NCI-H2081 treated with DMSO at 0.1 percent for 48 hours (cell line): ENCODE measurements around the gene OR2A7.
"Not testable (repeated sequence)": the region's sequence is repeated elsewhere in the genome, so short reads cannot be mapped to it uniquely, and the experiment has no call there.

Source experiments
- DNase-seq: peaks from one replicate; lab custom pipeline; 2025; lab: John Stamatoyannopoulos, UW

The OR2A7 gene

DNA sequence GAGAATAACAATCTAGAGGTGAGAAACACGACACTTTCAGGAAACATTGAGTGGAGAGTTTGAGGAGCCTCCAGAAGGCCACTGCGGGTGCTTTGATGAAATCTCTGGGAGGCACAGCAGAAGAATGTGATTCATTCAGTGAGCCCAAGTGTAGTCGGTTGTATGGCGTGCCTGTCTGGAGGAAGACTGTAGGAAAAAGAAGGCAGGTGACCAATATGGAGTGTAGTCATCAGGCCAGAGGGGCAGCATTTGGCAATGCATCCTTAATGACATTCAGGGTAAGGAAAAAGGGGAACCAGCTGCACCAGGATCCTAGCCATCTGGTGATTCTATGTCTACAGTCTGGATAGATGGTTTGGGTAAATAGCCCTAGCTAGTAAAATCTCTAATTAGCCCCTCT, 12.3 kb downstream of the OR2A7 start:
- DNase-seq: not testable (repeated sequence)

- not testable (repeated sequence) for DNase-seq
Measured at GRCh38 chr7:144247674-144248330, 16.8 kb downstream of the OR2A7 start.

- DNase-seq: not testable (repeated sequence)
Measured at GRCh38 chr7:144246967-144247366, 17.6 kb downstream of the OR2A7 start.

DNA sequence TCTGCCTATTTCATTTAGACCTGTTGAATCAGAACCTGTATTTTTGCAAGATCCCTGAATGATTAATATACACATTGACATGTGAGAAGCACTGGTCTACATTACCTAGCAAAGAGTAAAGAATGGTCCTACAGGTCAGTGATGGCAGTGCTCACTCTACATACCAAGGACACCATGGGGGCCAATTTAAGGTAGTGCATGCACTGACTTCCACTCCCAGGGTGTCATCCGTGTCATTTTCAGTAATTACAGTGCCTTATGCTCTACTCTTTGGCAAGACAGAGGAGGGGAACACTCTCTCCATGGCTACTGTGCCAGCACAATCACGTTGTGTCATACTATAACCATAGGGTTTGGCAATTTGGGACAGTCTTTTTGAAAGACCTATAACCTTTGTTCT, 19.2 kb downstream of the OR2A7 start:
- not testable (repeated sequence) for DNase-seq

DNA sequence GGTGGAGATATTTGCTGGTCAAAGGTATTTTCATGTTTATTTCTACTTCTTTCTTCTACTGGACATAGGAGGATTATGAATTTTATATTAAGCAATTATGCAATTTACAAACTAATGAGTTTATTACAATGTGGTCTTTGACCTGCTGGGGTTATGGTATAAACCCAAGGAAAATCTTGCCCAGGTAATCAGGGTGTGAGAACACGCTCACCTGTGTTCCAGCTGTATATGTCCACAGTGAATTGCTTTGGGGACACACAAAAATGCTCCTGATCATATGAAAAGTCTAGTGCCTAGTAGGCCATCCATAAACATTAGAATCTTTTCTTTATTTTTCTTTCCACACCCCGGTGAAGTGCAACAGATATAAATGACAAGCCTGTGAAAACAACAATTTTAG, 25.2 kb downstream of the OR2A7 start, which contains the start of gene OR2A42:
OR2A42 (minus strand) TSS at position 241 of the 400 bp plus-strand sequence. CDS start 6,762 bp downstream, outside the sequence.
- DNase-seq: not testable (repeated sequence)

- not testable (repeated sequence) for DNase-seq
Measured at GRCh38 chr7:144238530-144239082, 26.0 kb downstream of the OR2A7 start.

GRCh38 chr7:144233039-144233438, 31.6 kb downstream of the OR2A7 start:
- not testable (repeated sequence) for DNase-seq

DNA sequence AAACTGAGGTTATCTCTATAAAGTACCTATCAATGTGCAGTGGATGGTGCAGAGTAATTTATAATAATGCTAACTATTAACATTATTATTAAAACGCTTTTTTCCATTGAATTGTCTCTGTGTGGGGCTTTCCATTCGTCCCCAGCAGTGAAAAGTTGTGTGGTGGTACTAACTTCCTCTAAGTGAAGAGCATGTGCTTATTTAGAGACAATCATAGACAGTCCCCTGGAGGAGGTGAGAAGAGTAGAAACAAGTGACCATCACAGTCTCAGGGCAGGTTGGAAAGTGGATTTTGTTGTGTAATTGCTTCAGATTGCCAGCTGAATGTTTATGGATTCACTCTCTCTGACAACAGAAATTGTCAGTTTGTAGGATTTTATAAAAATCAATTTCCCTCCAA, 33.6 kb downstream of the OR2A7 start:
- DNase-seq: not testable (repeated sequence)

DNA sequence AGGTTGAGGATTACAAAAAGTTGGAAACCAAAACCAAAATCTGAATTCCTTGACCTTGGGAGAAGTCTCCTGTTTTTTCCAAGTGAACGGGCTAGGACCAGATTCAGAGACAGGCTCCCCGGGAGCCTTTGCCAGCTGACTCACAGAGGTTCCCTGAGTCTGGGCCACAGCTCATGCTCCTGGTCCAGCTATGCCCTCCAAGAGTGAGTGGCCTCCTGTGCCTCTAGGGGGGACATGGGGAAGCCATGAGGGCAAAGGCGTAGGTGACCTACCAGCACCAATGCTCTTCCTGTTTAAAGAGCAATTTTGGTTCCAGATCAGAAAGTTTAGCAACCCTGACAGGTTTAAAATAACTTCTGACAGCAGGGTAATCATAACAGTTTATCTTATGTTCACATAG, 35.8 kb downstream of the OR2A7 start:
- DNase-seq: not testable (repeated sequence)

GRCh38 chr7:144226866-144227265, 37.7 kb downstream of the OR2A7 start:
- DNase-seq: not testable (repeated sequence)

DNA sequence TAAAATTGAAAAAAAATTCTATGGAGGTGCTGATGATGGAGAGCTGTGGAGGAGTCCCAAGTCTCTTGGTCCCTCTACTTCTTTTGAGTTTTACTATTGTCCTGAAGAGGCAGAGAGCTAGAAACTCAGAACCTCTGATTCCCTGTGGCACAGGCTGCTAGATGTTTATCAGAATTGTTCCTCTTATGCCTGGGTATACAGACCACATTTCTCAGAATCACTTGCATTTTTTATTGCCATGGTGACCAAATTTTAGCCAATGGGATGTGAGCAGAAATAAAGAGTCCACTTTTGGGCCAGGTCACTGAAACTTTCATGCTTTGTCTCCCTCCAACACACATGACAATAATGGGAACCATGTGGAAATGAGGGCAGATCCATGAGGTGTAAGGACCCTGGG, 40.9 kb downstream of the OR2A7 start:
- not testable (repeated sequence) for DNase-seq

DNA sequence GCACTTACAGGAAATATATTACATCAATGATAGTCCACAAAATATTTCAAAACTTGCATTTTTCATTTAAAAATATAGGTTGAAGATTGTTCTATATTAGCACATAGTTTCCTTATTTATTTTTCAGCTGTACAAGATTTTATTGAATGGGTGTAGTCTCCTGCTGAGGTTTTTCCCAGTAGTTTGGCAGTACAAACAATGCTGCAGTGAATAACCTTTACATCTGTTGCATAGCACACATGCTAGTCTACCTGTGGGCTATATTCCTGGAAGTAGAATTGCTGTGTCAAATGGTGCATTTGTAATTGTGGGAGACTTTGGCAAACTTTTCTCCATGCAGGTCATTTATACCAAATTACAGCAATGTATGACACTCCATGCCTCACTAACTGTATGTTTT, 44.1 kb downstream of the OR2A7 start:
- DNase-seq: not testable (repeated sequence)

- not testable (repeated sequence) for DNase-seq
Measured at GRCh38 chr7:144219149-144219548, 45.4 kb downstream of the OR2A7 start.

GRCh38 chr7:144218581-144218980, 46.0 kb downstream of the OR2A7 start:
- DNase-seq: not testable (repeated sequence)

- not testable (repeated sequence) for DNase-seq
Measured at GRCh38 chr7:144217200-144217599, 47.4 kb downstream of the OR2A7 start.
